Kidney epithelial cell (primary cell): ENCODE measurements around the gene FEV. TPM values are rescaled to one million over a fixed set of nuclear protein-coding genes. Genes with fewer than 3 reads are reported as not detected.

Experiments
- DNase-seq: peaks from one replicate; pipeline ENCODE4 v3.0.0-alpha.2; 2010; ENCODE audit warnings: low read depth
- H3K27me3 ChIP-seq: 2 replicates; pipeline ENCODE4 v1.6.0; 2011; ENCODE audit warnings: low read length; ENCODE audit not compliant: control insufficient read depth, insufficient read depth
- H3K36me3 ChIP-seq: 2 replicates; pipeline ENCODE4 v1.5.1; 2011; ENCODE audit warnings: low read length; ENCODE audit not compliant: control insufficient read depth, insufficient read depth
- H3K4me3 ChIP-seq: 2 replicates; pipeline ENCODE4 v1.5.1; 2011; ENCODE audit warnings: low read depth, mild to moderate bottlenecking, control low read depth, low read length
- CTCF ChIP-seq: IDR thresholded peaks from 2 replicates; pipeline ENCODE4 v1.5.1; 2011; ENCODE audit warnings: mild to moderate bottlenecking, moderate library complexity, low read length, control low read depth, inconsistent platforms; ENCODE audit not compliant: insufficient read depth, poor library complexity, severe bottlenecking
- total RNA-seq: library from RNA; depleted of rRNA; stranded (reverse); fragments of >200 nt; gene quantifications from 2 replicates; pipeline ENCODE4 v1.2.3, GENCODE V29; 2015

FEV gene
- total RNA-seq, 1 donor from 2014 or later, result not detected

GRCh38 chr2:218995561-218995960, 10.6 kb upstream of the FEV start:
- TF ChIP-seq CTCF, result no peak
- no peak overlapping the region for H3K4me3 ChIP-seq
- peaks cover 92% of the 10 kb centered on the region for H3K27me3 ChIP-seq
- H3K36me3 ChIP-seq, result no peaks in the 10 kb centered on the region
- no peak for DNase-seq

- peaks cover 95% of the 10 kb centered on the region for H3K27me3 ChIP-seq
- no peak for TF ChIP-seq CTCF
- no peaks in the 10 kb centered on the region for H3K36me3 ChIP-seq
- H3K4me3 ChIP-seq, result no peak within 1 kb of the TSS
- no peak for DNase-seq
These were observed 8.6 kb upstream of the FEV start, which contains the start of gene CRYBA2 for GRCh38 chr2:218993345-218994315. Gene CRYBA2, minus strand, starts transcription at chr2:218993422. Its CDS starts 246 bp downstream, at chr2:218993176.

- H3K4me3 ChIP-seq, result no peak overlapping the region
- H3K27me3 ChIP-seq, result peaks cover 91% of the 10 kb centered on the region
- DNase-seq, result no peak
- H3K36me3 ChIP-seq, result no peaks in the 10 kb centered on the region
- TF ChIP-seq CTCF, result no peak
These were observed 7.8 kb upstream of the FEV start for GRCh38 chr2:218992703-218993344.

- TF ChIP-seq CTCF, result no peak
- Histone ChIP-seq H3K4me3 (no peak overlapping the region), H3K27me3 (peaks cover 88% of the 10 kb centered on the region)
These were observed 7.2 kb upstream of the FEV start for GRCh38 chr2:218992196-218992595.

GRCh38 chr2:218991674-218992168, 6.7 kb upstream of the FEV start:
- DNase-seq, result no peak
- H3K4me3 ChIP-seq, result no peak overlapping the region
- no peaks in the 10 kb centered on the region for H3K36me3 ChIP-seq
- peaks cover 88% of the 10 kb centered on the region for H3K27me3 ChIP-seq
- TF ChIP-seq CTCF, result no peak

More at GRCh38 chr2:218992196-218992595, 7.2 kb upstream of the FEV start:
- no peak for DNase-seq
- H3K36me3 ChIP-seq, result no peaks in the 10 kb centered on the region
